Left colon (tissue), 2 donors: ENCODE results near the gene CTXND1. TPM values are rescaled to one million over a fixed set of nuclear protein-coding genes. Genes with fewer than 3 reads are reported as not detected.
"Not testable (repeated sequence)": the region's sequence is repeated elsewhere in the genome, so short reads cannot be mapped to it uniquely, and the experiment has no call there.

Experiments
- ATAC-seq: fragments of 200-7000 bp; cut with Tn5 transposase; one replicate; pipeline ENCODE4 v1.9.1; 2020; ENCODE audit warnings: mild to moderate bottlenecking, moderate library complexity
- DNase-seq, 2 donors: peaks; one replicate each; pipeline ENCODE4 v3.0.0-alpha.2; 2020
- intact Hi-C, 2 donors: fragments of 100-400 bp; cut with DNase I in 1 of 2; cut with micrococcal nuclease in 1 of 2; formaldehyde crosslinking; loops; one replicate each; pipeline versions ENCODE4 v1.11.2 to v1.14.0; 2022; cut with DNase I, micrococcal nuclease
- long read RNA-seq: library from polyadenylated mRNA; unstranded; transcript quantifications from one replicate; pipeline ENCODE4 v2.0.0, GENCODE V29; 2021
- total RNA-seq, 2 donors: library from RNA; stranded (reverse); fragmentation: NEBNext Ultra II Directional; extraction: Animal tissue kit (Norgen Biotek cat#: 25700); gene quantifications; one replicate each; pipeline ENCODE4 v1.2.1, GENCODE V29; 2021
- donor health status: DM: no; HTN: no; CAD: no.
- donor health status: DM: yes; HTN: yes; CAD: no.

CTXND1 gene
- total RNA-seq, result under 1 TPM; 0.15 to 0.42 TPM
- long read RNA-seq, partial matches to known transcripts, result 0 of 1 reads
- long read RNA-seq, other reads (novel, unspliced or antisense), result 1 of 1 reads

DNA sequence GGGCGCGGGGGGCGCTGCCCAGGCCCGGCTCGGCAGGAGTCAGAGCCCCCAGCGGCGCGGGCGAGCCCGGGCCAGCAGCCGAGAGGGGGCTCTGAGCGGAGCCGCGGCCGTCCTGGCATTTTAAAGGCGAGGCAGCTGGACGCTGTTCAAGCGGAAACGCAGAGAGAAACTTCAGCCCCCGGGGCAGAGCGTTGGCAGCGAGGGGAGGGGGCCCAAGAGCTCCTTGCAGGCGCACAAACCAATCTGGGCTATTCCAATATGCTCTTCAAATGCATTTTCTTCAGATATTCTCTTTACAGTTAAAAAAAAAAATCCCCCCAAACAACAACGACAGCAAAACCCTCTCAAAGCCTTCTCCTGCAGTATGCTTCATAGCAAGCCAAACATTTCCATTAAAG lies at the start of gene CTXND1:
TSS of gene CTXND1 (minus strand) at position 93 of the 398 bp plus-strand sequence. CDS start 50,264 bp downstream, outside the sequence.
- no peak for ATAC-seq
- intact Hi-C loops, result no loop called here
- peak in 1 of 2 donors; percentile 5 for DNase-seq

DNA sequence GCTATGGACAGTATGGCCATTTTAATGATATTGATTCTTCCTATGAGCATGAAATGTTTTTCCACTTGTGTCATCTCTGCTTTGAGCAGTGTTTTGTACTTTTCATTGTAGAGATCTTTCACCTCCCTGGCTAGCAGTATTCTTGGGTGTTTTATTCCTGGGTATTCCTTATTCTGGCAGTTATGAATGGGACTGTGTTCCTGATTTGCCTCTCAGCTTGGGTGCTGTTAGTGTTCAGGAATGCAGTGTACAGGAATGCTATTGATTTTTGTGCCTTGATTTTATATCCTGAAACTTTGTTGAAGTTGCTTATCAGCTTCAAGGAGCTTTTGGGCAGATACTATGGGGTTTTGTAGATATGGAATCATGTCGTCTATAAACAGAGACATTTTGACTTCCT lies 49.5 kb upstream of the CTXND1 start:
- intact Hi-C loops, result no loop called here
- no peak for ATAC-seq

DNA sequence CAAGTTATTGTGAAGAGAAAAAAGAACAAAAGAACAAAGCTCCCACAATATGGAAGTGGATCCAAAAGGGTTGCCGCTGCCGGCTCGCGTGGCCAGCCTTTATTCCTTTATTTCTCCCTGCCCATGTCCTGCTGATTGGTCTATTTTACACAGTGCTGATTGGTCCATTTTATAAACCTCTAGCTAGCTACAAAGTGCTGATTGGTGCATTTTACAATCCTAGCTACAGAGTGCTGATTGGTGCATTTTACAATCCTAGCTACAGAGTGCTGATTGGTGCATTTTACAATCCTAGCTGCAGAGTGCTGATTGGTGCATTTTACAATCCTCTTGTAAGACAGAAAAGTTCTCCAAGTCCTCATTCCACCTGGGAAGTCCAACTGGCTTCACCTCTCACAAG lies 43.8 kb upstream of the CTXND1 start:
- intact Hi-C loops, ATAC-seq, DNase-seq: not testable (repeated sequence)

More for the DNA sequence above, 49.5 kb upstream of the CTXND1 start:
- no peak for DNase-seq

DNA sequence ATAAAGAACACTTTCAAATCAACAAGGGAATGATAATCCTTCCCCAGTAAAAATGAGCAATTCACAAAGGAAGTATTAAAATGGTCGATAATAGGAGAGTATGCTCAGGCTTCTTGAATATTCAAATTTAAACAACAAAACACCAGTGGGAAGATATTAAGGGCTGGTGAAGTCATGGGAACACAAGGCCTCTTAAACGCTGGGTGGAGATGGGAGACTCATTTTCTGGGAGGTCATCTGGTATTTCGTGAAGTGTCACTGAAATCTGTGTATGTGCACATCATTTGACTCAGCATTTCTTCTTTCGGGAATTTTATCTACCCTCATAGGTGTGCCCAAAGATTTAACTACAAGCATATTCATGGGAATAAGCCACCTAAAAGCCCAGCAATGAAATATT lies 40.1 kb upstream of the CTXND1 start:
- ATAC-seq (no peak), DNase-seq (no peak)
- intact Hi-C loops, result no loop called here

DNA sequence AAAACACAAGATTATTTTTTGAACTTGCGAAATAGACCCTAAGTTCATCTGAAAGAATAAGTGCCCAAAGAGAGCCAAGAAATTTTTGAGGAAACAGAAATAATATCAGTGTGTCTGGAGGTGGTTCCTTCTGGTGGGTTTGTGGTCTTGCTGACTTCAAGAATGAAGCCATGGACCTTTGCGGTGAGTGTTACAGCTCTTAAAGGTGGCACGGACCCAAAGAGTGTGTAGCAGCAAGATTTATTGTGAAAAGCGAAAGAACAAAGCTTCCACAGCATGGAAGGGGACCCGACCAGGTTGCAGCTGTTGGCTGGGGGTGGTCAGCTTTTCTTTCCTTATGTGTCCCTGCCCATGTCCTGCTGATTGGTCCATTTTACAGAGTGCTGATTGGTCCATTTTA lies 38.9 kb upstream of the CTXND1 start:
- intact Hi-C loops, ATAC-seq, DNase-seq: not testable (repeated sequence)

DNA sequence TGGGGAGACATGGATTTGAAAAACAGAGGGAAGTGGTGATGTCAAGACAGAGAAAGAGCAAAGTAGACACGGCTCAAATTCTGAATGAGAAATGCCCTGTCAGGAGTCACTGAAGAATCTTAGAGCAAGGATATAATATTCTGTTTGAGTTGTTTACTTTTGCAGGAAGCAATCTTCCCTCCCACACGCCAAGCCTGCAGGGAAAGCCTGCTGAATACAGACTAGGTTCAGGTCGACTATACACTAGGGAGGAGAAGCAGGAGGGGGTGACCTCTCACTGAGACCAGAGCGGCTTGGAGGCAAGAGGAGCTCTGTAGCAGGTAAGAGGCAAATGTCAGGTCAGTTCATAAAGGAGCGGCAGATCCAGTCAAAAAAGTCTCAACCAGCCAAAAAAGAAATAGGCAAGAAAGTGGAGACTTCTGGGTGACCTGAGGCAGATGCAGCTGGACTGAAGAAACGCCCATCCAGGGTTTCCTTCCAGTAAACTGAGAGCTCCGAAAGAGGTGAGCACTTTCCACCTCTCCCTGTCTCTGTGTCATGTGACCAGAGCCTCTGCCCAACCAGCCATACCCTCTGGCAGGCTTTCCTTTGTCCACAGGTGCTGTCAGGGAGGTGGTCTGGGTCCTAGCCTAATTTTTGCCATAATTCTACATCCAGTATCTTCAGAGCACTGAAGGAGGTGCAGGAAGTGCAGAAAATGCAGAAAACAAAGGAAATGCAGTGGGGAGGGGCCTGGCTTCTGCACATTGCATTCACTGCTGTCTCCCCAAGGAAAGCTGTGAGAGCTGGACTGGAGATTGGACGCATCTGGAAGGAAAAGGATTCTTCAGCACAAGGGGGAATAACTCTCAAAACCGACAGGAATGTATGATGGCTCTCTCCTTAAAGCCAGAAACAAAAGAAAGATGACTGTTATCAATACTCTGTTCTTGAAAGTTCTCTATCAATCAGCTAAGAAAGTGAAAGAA lies 37.8 kb upstream of the CTXND1 start:
- intact Hi-C loops, result no loop called here
- DNase-seq (no peak), ATAC-seq (no peak)

DNA sequence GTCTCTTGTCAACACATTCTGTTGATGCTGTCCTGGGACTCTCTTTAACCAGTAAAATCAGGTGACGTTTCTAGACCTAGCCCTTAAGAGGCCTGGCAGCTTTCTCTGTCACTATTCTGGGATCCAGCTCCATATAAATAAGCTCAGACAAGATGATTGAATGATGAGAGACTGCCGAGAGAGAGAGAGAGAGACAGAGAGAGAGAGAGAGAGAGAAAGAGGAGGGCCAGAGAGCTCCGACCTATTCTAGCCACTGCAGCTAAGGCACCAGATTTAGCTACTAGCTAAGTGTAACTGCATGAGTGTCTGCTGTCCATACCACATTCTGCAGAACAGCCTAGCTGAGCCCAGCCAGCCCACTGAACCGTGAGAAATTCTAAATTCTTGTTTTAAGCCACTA lies 36.1 kb upstream of the CTXND1 start:
- no peak for ATAC-seq
- intact Hi-C loops, result no loop called here
- DNase-seq, result no peak

DNA sequence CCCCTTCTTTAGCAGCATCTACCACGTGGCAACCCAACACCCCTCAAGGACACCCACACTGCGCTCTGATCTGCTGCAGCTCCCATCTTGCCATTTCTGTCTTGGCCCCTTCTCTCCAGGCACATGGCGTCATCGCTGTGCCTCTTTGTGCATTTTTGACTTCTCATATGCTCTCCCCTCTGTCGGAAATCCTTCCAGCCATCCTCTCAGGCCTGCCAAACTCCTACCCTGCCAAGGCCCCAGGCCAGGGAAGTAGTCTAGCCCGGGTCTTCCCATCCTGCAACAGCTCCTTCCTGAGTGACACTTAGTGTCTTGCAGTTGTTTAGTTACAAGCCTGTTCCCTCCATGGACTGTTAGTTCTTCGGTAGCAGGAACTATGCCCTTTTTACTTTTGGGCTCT lies 34.0 kb upstream of the CTXND1 start:
- no peak for ATAC-seq
- DNase-seq, result no peak
- intact Hi-C loops, result no loop called here

DNA sequence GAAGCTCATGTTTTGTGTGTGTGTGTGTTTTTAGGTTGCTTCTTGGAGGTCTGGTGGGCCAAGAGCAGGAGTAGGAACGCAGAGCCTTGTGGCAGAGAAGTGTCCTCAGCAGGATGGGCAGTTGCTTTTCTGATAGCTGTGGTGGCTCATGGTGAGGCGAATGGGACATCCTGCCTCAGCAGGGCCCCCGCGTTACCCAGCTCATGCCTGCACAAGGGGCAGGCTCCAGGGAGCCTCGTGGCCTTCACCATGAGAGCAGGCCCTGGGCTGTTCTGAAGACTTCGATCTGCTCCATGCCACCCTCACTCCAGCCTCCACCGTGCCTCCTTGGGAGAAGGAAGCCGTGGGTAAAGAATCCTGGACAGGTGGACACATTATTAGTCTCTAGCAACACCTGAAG lies 33.4 kb upstream of the CTXND1 start:
- intact Hi-C loops, result no loop called here
- no peak for ATAC-seq
- no peak for DNase-seq

DNA sequence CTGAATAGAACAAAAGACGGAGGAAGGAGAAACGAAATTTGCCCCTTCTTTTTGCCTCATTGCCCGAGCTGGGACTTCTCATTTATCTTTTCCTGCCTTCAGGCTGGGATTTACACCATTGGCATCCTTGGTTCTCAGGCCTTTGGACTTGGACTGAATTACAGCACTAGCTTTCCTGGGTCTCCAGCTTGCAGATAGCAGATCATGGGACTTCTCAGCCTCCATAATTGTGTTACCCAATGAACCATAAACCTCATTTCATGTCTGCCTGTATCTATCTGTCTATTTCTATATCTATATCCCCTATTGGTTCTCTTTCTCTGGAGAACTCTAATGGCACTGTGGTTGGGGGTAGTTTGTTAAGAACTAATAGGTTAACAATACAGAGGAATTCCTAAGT lies 31.5 kb upstream of the CTXND1 start:
- intact Hi-C loops, result no loop called here
- ATAC-seq (no peak), DNase-seq (no peak)

DNA sequence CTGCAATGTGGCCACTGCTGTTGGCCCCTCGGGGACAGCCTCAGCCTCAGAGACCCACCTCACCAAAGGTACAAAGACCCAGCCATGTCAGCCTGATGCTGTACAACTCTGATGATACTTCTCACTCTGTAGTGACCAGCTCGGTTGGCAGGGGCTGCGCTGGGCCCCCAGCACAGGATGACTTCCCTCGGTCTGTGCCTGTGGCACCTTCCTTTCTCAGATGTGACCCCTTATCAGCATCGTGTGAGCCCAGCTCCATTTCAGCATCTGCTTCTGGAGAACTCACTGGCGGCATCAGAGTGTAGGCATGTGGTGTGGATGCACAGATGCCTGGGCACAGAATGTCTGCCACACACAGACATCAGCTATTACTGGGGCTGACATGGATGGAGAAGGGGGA lies 25.1 kb upstream of the CTXND1 start:
- DNase-seq (no peak), ATAC-seq (no peak)
- intact Hi-C loops, result no loop called here

DNA sequence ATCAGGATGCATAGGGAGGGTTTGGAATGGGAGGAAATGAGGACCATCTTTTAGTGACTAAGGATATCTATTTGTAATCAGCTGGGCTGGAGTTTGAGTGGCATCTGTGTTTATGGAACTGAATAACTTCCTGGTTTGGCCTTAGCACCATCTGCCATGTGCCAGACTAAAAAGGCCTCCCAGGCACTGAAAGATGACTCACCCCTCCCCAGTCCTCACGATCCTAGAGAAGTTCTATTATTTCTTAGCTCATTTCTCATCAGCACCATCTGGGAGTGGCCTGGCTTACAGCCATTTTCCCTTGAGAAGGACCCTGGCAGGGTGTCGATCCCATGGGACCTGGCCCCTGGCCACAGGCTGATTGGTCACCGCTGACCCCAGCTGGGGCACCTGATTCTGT lies 23.9 kb upstream of the CTXND1 start:
- ATAC-seq (no peak), DNase-seq (no peak)

DNA sequence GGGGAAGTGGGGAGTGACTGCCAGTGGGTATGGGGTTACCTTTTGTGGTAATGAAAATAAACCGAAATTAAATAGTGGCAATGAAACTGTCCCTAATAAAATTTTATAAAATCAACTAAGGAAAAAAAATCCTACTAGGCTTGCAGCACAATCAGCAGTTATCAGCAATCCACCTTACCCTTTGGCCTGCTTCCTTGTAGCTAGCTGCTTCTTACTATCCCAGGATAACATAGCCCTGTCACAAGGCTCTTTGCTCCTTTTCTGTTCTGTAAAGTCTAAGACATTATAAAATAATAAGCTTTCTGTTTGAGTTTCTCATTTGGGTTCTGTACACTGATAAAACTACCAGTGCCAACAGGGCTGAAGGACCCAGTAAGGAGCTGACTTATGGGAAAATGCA lies 23.0 kb upstream of the CTXND1 start:
- intact Hi-C loops, result no loop called here

More for the DNA sequence above, 23.9 kb upstream of the CTXND1 start:
- intact Hi-C loops, result no loop called here

DNA sequence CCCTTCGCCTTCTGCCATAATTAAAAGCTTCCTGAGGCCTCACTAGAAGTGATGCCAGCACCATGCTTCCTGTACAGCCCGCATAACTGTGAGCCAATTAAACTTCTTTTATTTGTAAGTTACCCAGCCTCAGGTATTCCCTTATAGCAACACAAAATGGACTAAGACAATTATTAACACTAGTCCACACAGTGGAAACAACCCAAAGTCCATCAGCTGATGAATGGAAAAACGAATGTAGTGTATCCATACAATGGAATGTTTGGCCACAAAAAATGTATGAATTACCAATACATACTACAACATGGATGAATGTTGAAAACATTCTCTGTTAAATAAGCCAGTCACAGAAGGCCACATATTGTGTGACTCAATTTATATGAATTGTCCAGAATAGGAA lies 22.5 kb upstream of the CTXND1 start:
- ATAC-seq (no peak), DNase-seq (no peak)
- intact Hi-C loops, result no loop called here

More for the DNA sequence above, 23.0 kb upstream of the CTXND1 start:
- DNase-seq (no peak), ATAC-seq (no peak)

DNA sequence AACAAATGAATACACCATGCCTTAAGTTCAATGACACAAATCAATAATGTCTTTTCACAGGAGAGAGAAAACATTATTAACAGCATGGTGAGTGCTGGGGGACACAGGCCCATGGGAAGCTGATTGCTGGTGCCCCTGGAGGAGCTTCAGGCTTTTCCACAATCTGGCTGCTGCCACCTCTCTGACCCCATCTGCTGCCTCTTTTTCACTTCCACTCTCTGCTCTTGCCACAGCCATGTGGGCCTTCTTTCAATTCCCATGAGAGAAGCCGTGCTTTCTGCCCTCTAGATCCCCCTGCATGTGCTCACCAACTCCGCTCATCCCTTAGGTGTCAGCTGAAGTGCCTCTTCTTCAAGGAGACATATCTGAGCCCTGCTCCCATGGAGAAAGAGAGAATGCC lies 21.0 kb upstream of the CTXND1 start:
- DNase-seq (no peak), ATAC-seq (no peak)
- intact Hi-C loops, result no loop called here

DNA sequence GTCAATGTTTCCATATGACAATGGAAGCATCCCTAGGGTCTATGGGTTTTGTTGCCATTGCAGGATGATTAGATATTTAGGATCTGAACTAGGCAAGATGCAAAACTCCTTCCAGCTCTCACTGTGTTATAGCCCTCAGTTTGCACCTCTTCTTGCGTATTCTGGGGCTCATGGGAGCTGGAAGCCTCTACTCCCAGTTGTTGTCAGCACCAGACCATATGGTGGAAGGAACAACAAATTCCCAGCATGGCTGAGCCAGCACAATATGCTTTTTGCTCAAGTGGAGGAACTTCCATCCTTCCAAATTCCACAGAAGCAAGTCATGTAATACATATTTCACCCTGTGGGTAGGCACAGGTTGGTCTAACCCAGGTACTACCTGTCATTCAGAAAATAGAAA lies 18.5 kb upstream of the CTXND1 start:
- ATAC-seq (no peak), DNase-seq (no peak)
- intact Hi-C loops, result no loop called here

DNA sequence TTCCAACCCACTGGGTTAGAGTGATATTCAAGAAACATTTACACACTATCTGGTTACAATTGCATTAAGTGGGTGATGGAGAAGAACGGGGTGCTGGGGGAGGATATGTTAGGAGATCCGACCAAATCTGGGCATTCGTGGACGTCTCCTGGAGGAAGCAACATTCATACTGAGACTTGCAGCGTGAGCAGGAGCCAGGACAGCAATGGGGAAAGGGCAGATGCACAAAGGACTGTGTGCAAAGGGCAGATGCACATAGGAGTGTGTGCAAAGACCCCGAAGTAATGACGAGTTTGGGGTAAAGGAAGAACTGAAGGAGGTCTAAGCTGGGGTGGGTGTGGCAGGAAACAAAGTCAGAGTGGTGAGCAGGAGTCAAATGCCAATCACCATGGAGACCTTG lies 16.1 kb upstream of the CTXND1 start:
- DNase-seq (no peak), ATAC-seq (no peak)
- intact Hi-C loops, result no loop called here

DNA sequence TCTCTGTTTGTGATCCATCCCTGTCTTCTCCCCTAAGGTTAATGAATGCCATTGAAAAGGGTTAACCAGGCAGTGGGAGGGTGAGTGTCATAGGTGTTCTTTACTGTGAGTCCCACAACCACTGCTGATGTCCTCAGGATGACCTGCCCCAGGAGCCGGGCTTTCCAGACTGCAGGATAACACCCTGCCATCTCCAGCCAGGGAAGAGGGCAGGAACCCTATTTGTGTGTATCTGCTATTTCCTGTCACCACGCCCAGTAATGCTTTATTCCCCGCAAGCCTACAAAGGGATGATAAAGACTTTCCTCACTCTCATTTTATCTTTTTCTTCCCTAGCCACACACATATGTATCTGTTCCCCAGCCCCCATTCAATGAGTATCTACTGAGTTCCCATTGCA lies 15.6 kb upstream of the CTXND1 start:
- no peak for ATAC-seq
- DNase-seq, result no peak
- intact Hi-C loops, result no loop called here

DNA sequence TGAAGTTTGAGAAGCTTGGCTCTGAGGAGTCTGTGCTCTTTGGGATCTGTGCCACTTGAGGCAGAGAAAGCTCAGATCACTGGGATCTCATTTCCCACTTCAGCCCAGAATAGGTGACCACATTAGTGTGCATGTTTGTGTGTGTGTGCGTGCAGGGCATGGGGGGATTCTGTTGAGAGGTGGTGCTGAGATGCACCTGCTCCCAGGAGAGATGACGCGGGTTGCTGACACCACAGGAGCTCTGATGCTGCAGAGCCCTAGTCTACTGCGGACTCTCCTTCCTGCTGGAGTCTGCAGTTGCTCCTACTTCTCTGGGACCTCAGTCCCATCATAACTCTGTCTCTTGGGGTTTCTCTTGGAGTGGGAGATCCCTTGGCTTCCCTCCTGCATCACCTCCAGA lies 14.7 kb upstream of the CTXND1 start:
- ATAC-seq, result no peak
- intact Hi-C loops, result no loop called here
- DNase-seq, result no peak

DNA sequence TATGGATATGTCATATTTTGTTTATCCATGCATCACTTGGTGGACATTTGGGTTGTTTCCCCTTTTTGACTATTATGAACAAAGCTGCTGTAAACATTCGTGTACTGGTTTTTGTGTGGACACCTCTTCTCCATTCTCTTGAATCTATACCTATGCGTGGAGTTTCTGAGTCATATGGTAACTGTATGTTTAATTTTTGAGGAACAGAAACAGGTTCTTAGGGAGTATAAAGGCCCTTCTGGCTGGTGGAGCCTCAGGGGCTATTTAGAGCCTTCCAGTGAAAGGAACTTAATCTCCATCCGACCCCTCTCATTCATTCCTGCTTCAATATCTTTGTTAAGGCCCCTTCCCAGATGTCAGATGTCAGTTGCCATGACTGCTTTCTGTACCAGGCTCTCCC lies 14.1 kb upstream of the CTXND1 start:
- ATAC-seq (no peak), DNase-seq (no peak)
- intact Hi-C loops, result no loop called here

DNA sequence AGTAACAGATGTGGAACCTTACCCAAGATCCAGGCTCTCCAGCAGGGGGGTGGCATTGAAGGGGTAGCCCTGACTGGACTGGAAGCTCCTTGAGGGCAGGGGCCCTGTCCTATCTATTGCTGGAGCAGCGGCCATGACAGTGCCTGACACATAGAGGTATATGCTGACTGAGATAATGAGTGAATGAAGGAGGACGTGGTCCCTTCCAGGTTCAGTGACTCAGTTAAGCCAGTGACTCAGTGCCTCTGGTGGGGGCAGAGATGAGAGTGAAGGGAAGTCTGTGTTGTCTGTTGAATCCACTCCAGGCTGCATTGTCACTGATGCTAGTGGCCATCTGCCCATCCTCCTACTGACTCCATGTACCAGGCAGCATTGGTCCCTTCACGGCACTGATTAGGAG lies 13.0 kb upstream of the CTXND1 start:
- intact Hi-C loops, result no loop called here
- DNase-seq (no peak), ATAC-seq (no peak)
